Transverse colon (tissue), 4 donors: ENCODE measurements around the gene FXYD5. TPM values are rescaled to one million over a fixed set of nuclear protein-coding genes. Genes with fewer than 3 reads are reported as not detected.

Experiments used
- DNase-seq: peaks from one replicate; pipeline ENCODE4 v3.0.0-alpha.2; 2019
- H3K27ac ChIP-seq, 4 donors: fragments of 200-600 bp; sonication (generic); 2 replicates each; pipeline ENCODE4 v1.5.1; 2016 to 2018; ENCODE audit warnings: inconsistent platforms in 4 of 4
- H3K27me3 ChIP-seq: fragments of 200-600 bp; sonication (generic); 2 replicates; pipeline ENCODE4 v1.5.1; 2017; ENCODE audit warnings: inconsistent platforms
- H3K36me3 ChIP-seq, 4 donors: fragments of 200-600 bp; sonication (generic); 2 replicates each; pipeline ENCODE4 v1.5.1; 2017 to 2019; ENCODE audit warnings: inconsistent platforms in 4 of 4
- H3K4me1 ChIP-seq, 4 donors: fragments of 200-600 bp; sonication (generic); 2 replicates each; pipeline ENCODE4 v1.5.1; 2017 to 2020; ENCODE audit warnings: inconsistent platforms in 4 of 4
- H3K4me3 ChIP-seq, 4 donors: fragments of 200-600 bp; sonication (generic); 1 replicate in 1 of 4; 2 replicates in 3 of 4; pipeline versions ENCODE4 v1.5.1 to v1.6.1; 2017 to 2019; ENCODE audit warnings: inconsistent platforms in 4 of 4
- H3K9me3 ChIP-seq, 2 donors: fragments of 200-600 bp; sonication (generic); 2 replicates each; pipeline ENCODE4 v1.5.1; 2017 to 2019; ENCODE audit warnings: inconsistent platforms in 2 of 2
- EP300 ChIP-seq: sonication (generic); formaldehyde crosslinking; IDR thresholded peaks from one replicate; pipeline ENCODE4 v1.6.1; 2017; ENCODE audit warnings: antibody characterized with exemption, low read depth
- POLR2A ChIP-seq: fragments of 450-650 bp; IDR thresholded peaks from one replicate; pipeline ENCODE4 v1.6.1; 2016; ENCODE audit warnings: antibody characterized with exemption, mild to moderate bottlenecking, moderate library complexity
- POLR2AphosphoS5 ChIP-seq, 3 donors: sonication (generic); formaldehyde crosslinking; IDR thresholded peaks; one replicate each; pipeline ENCODE4 v1.6.1; 2016; ENCODE audit warnings: antibody characterized with exemption in 3 of 3
- WGBS, 2 donors: methylation state at CpG; one replicate each; pipeline ENCODE4 v1.1.5; 2018; ENCODE audit warnings: low coverage in 1 of 2; 5-methylcytosine and 5-hydroxymethylcytosine counted together
- in situ Hi-C, 4 donors: fragments of 200-750 bp; cut with MboI; loops; one replicate each; pipeline versions ENCODE4 v1.15.0 to v1.15.1; 2017; ENCODE audit warnings: low sequenced_read_pairs in 3 of 4, low pct_ligation_motif_present in 1 of 4, low pct_unique_long_range_greater_than_20kb in 1 of 4
- intact Hi-C: fragments of 100-400 bp; cut with DNase I; formaldehyde crosslinking; loops from one replicate; pipeline ENCODE4 v1.15.1; 2023; ENCODE audit warnings: low total_unique reads
- total RNA-seq, 4 donors: library from RNA; depleted of rRNA; stranded (reverse); fragments of >200 nt; gene quantifications; one replicate each; pipeline ENCODE4 v1.1.0, GENCODE V29; 2016
- TF ChIP-seq, protein P1 (sequence below), 5 experiments: fragments of 200-600 bp in 3 of 5; fragments of 450-650 bp in 2 of 5; sonication (generic) in 3 of 5; IDR thresholded peaks; 1 replicate in 2 of 5; 2 replicates in 3 of 5; pipeline ENCODE4 v1.5.1; 2016 to 2017; ENCODE audit warnings: antibody characterized with exemption in 5 of 5, inconsistent platforms in 3 of 5, mild to moderate bottlenecking in 2 of 5, moderate library complexity in 1 of 5

Gene FXYD5
- total RNA-seq, 4 donors from 2014 or later = 2.0 to 57.2 (median 15.1) TPM

DNA sequence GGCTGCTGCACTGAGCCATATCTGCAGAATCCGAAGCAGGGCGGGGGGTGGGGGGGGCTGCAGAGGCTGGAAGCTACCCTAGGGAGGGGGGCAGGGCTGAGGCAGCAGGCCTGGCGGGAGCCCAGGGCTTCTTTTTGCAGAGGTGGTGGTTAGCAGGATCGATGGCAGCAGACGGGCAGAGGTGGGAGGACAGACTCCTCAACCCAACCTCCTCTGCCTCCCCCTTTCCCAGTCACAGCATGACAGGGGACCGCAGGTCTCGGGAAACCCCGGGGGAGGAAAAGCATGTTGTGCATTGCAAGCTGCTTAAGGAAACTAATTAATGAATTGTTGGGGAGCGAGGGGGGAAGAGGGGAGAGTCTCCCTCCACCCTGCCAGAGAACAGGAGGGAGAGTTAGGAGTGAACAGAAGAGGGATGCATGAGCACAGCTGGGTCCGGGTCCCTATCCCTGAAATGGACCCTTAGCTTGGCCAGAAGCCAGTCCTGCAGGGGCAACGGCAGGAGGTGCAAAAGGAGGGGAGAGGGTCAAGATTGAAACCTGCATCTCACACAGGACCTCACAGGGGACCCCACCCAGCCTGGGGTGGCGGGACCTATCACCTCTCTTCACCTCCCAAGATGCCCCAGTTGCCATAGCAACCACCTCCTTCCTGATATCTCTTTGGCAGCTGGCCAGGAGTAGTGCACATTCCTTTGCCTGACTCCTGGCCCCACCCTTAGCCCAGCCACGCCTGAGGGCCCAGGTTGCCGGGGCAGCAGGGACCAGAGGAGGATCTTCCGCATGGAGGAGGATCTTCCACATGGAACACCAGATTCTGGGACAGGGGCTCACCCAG lies 9.7 kb upstream of the FXYD5 start:
- Histone ChIP-seq H3K27ac (no peak overlapping the region), H3K27me3 (peaks cover 24% of the 10 kb centered on the region), H3K4me1 (peaks cover 9 to 32% (median 25%) of the 10 kb centered on the region in 4 donors), H3K36me3 (no peaks in the 10 kb centered on the region), H3K4me3 (no peak overlapping the region), H3K9me3 (no peaks in the 10 kb centered on the region)
- WGBS, 2 donors = 37% methylated on average over 15 of the region's 15 CpGs; no CpG with 5 or more reads in 1 of the 2 donors
- intact Hi-C loops (no loop called here), in situ Hi-C loops (no loop called here)
- DNase-seq = peak; percentile 84
- peak in 2 of 3 donors; percentile 25 to 48 for TF ChIP-seq POLR2AphosphoS5 (IDR thresholded peaks at IDR 0.05)
- TF ChIP-seq, protein P1, sequence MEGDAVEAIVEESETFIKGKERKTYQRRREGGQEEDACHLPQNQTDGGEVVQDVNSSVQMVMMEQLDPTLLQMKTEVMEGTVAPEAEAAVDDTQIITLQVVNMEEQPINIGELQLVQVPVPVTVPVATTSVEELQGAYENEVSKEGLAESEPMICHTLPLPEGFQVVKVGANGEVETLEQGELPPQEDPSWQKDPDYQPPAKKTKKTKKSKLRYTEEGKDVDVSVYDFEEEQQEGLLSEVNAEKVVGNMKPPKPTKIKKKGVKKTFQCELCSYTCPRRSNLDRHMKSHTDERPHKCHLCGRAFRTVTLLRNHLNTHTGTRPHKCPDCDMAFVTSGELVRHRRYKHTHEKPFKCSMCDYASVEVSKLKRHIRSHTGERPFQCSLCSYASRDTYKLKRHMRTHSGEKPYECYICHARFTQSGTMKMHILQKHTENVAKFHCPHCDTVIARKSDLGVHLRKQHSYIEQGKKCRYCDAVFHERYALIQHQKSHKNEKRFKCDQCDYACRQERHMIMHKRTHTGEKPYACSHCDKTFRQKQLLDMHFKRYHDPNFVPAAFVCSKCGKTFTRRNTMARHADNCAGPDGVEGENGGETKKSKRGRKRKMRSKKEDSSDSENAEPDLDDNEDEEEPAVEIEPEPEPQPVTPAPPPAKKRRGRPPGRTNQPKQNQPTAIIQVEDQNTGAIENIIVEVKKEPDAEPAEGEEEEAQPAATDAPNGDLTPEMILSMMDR (IDR thresholded peaks at IDR 0.05) = no peak

- Histone ChIP-seq H3K27me3 (peaks cover 38% of the 10 kb centered on the region), H3K4me1 (peaks cover 3 to 15% (median 13%) of the 10 kb centered on the region in 4 donors), H3K9me3 (no peaks in the 10 kb centered on the region), H3K27ac (no peak overlapping the region), H3K4me3 (no peak overlapping the region), H3K36me3 (no peaks in the 10 kb centered on the region)
- in situ Hi-C loops (no loop called here), intact Hi-C loops (no loop called here)
- TF ChIP-seq, protein P1 (IDR thresholded peaks at IDR 0.05) = no peak
- no peak for TF ChIP-seq POLR2AphosphoS5 (IDR thresholded peaks at IDR 0.05)
- no peak for TF ChIP-seq EP300
- TF ChIP-seq POLR2A = no peak
- 40 to 77% methylated on average over 1 to 7 of the region's 7 CpGs for WGBS, 2 donors
- no peak for DNase-seq
Observed at GRCh38 chr19:35146746-35147459, 7.6 kb upstream of the FXYD5 start.

DNA sequence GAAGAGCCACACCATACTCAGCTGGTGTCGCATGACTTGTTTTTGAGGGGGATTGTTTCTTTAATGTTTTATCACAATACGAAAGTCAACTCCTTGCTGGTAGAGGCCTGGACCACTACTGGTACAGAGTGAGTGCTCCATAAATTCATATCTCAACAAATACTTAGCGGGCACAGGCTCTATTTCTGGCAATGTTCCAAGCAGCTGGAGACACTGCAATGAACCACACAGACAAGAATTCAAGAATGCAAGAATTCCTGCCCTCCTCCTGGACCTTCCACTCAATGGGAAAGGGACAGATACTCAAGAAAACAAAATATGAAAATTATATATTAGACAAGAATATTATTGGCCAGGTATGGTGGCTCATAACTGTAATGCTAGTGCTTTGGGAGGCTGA lies 5.1 kb upstream of the FXYD5 start:
- peaks cover 7 to 12% (median 11%) of the 10 kb centered on the region in 4 donors for H3K4me1 ChIP-seq
- in situ Hi-C loops = no loop called here
- no peaks in the 10 kb centered on the region for H3K36me3 ChIP-seq
- WGBS, 2 donors = 79 to 100% methylated on average over 3 of the region's 3 CpGs
- H3K27ac ChIP-seq = no peak overlapping the region
- no peak for DNase-seq
- no peak overlapping the region for H3K4me3 ChIP-seq
- H3K9me3 ChIP-seq = no peaks in the 10 kb centered on the region
- no peak for TF ChIP-seq POLR2A
- no peak for TF ChIP-seq POLR2AphosphoS5 (IDR thresholded peaks at IDR 0.05)
- TF ChIP-seq, protein P1 (IDR thresholded peaks at IDR 0.05) = no peak
- TF ChIP-seq EP300 = no peak
- intact Hi-C loops = no loop called here
- peaks cover 38% of the 10 kb centered on the region for H3K27me3 ChIP-seq

DNA sequence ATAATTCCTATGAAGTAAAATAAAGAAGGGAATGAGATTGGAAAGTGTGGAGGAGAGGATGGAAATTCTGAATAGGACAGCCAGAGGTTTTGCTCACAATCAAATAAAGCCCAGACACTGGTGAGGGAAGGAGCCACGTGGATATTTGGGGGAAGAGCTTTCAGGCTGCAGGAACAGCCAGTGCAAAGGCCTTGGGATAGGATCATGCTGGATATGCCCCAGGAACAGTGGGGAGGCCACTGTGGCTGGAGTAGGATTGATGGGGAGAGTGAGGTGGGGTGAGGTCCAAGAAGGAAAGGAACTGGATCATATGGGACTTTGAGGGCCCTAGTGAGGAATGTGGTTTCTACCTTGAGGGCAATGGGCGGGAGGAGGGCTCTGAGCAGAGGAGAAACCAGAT lies 4.1 kb upstream of the FXYD5 start:
- TF ChIP-seq, protein P1 (IDR thresholded peaks at IDR 0.05) = no peak
- TF ChIP-seq EP300 = no peak
- TF ChIP-seq POLR2AphosphoS5 (IDR thresholded peaks at IDR 0.05) = no peak
- no peak for TF ChIP-seq POLR2A
- Histone ChIP-seq H3K4me3 (no peak overlapping the region), H3K36me3 (no peaks in the 10 kb centered on the region), H3K27me3 (peaks cover 48% of the 10 kb centered on the region), H3K9me3 (no peaks in the 10 kb centered on the region), H3K4me1 (peaks cover 7 to 18% (median 16%) of the 10 kb centered on the region in 4 donors), H3K27ac (no peak overlapping the region)
- in situ Hi-C loops = no loop called here
- DNase-seq = no peak
- 60 to 62% methylated on average over 2 of the region's 2 CpGs for WGBS, 2 donors
- intact Hi-C loops = no loop called here
